Choroid plexus epithelial cell (primary cell): ENCODE measurements around the gene MYOC.
A peak's percentile ranks its signal among the peaks of the same experiment; 100 is the strongest.
"Not testable (repeated sequence)": the region's sequence is repeated elsewhere in the genome, so short reads cannot be mapped to it uniquely, and the experiment has no call there.

ENCODE experiments used
- DNase-seq: peaks from one replicate; pipeline ENCODE4 v3.0.0-alpha.2; 2010; ENCODE audit warnings: low read depth
- H3K4me3 ChIP-seq: 2 replicates; pipeline ENCODE4 v1.5.1; 2011; ENCODE audit warnings: low read depth, mild to moderate bottlenecking, control low read depth, low read length, moderate library complexity
- TF ChIP-seq, protein P1 (sequence below): conservative IDR thresholded peaks from 2 replicates; pipeline ENCODE4 v1.5.1; 2011; ENCODE audit warnings: low read depth, mild to moderate bottlenecking, control low read depth, inconsistent platforms, low read length, moderate library complexity

Gene MYOC

GRCh38 chr1:171622152-171622462 is 30.4 kb downstream of the MYOC start, which contains the start of gene MYOCOS:
MYOCOS (plus strand) TSS chr1:171622243; CDS start chr1:171623884, 1,641 bp downstream.
- TF ChIP-seq, protein P1, sequence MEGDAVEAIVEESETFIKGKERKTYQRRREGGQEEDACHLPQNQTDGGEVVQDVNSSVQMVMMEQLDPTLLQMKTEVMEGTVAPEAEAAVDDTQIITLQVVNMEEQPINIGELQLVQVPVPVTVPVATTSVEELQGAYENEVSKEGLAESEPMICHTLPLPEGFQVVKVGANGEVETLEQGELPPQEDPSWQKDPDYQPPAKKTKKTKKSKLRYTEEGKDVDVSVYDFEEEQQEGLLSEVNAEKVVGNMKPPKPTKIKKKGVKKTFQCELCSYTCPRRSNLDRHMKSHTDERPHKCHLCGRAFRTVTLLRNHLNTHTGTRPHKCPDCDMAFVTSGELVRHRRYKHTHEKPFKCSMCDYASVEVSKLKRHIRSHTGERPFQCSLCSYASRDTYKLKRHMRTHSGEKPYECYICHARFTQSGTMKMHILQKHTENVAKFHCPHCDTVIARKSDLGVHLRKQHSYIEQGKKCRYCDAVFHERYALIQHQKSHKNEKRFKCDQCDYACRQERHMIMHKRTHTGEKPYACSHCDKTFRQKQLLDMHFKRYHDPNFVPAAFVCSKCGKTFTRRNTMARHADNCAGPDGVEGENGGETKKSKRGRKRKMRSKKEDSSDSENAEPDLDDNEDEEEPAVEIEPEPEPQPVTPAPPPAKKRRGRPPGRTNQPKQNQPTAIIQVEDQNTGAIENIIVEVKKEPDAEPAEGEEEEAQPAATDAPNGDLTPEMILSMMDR, result no peak
- no peak within 1 kb of the TSS for H3K4me3 ChIP-seq
- DNase-seq, result no peak

DNA sequence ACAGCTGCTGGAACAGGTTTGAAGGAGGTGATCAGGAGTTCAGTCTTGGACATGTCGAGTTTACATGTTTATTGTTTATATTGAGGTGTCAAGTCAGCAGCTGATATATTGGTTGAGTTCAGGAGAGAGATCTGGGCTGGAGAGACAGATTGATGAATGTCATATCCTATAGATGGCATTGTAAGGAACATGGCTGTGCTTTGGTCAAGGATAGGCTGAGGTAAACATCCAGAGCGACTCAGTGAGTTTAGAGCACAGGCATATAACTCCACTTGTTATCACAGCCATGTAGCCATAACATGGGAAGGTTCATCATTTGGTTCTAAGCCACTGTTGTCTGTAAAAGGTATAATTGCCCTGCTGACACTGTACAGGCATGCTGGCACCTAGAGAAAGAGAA is 35.9 kb downstream of the MYOC start:
- no peak overlapping the region for H3K4me3 ChIP-seq
- no peak for DNase-seq
- TF ChIP-seq, protein P1, result no peak

DNA sequence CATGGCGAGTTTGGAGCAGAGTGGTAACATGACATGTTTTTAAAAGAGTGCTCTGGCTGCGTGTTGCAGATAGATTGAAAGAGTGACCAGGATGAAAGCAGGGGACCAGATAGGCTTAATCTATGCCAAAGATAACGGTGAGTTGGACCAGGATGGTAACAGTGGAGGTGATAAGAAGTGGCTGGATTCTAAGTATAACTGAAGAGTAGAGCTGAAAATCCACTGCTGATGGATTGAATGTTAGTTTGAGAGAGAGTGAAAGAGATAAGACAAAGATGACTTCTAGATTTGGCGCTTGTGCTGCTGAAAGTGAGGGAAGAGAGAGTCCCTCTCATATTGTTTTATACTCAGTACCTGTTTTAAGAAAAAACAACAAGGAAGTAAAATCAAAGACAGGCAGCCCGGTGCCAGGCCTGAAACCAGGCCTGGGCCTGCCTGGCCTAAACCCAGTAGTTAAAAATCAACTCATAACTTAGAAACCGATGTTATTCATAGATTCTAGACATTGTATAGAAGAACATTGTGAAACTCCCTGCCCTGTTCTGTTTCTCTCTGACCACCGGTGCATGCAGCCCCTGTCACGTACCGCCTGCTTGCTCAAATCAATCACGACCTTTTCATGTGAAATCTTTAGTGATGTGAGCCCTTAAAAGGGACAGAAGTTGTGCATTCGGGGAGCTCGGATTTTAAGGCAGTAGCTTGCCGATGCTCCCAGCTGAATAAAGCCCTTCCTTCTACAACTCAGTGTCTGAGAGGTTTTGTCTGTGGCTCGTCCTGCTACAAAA is 37.2 kb downstream of the MYOC start:
- not testable (repeated sequence) for H3K4me3 ChIP-seq, DNase-seq

DNA sequence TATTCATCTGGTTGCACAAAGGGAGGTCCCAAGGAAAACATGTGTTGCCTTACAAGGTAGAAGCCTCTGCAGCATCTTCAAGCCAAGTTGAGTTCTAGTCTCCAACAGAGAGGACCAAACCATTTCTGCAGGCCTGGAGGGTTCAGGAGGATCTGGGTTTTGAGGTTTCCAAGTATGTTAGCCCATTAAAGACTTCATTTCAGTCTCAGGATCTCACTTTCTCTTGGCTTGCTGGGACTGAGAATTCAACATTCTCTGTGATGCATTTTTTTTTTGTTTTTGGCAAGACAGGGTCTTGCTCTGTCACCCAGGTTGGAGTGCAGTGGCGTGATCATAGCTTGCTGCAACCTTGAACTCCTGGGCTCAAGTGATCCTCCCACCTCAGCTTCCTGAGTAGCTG is 39.2 kb downstream of the MYOC start:
- H3K4me3 ChIP-seq, result no peak overlapping the region
- no peak for DNase-seq
- TF ChIP-seq, protein P1, result no peak

DNA sequence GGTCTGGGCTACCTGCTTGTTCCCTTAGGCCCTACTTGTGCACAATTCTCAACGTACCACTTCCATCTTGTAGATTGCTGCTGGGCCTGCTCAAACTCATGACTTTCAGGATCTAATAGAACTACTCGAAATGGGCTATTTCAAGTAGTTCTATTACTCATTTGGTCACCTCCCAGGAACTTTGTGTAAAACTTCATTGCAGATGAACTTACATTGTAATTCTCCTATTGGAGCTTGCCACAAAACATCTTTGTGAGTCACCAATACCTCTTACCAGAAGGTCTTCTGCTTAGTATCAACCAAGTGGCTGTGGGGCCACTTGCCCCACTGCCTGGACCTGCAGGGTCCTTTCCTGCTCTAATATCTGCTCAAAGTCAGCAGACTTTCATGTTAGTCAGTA is 41.2 kb downstream of the MYOC start:
- H3K4me3 ChIP-seq, result no peak overlapping the region
- TF ChIP-seq, protein P1, result no peak
- peak; percentile 20 for DNase-seq

GRCh38 chr1:171610385-171610784 is 42.1 kb downstream of the MYOC start:
- no peak overlapping the region for H3K4me3 ChIP-seq
- DNase-seq, result peak; percentile 4
- TF ChIP-seq, protein P1, result no peak

- DNase-seq, result no peak
- TF ChIP-seq, protein P1, result no peak
- H3K4me3 ChIP-seq, result no peak overlapping the region
Measured at GRCh38 chr1:171606402-171606941, 46.0 kb downstream of the MYOC start.

- H3K4me3 ChIP-seq, DNase-seq: not testable (repeated sequence)
Measured at GRCh38 chr1:171603042-171603441, 49.4 kb downstream of the MYOC start.
